HG03045 (cell line): Measurements from ENCODE around the gene KRT76.
"Not testable (repeated sequence)": the region's sequence is repeated elsewhere in the genome, so short reads cannot be mapped to it uniquely, and the experiment has no call there.

ENCODE experiments used
- ATAC-seq: cut with Tn5 transposase; IDR thresholded peaks from one replicate; pipeline ENCODE4 v1.9.1; 2021; ENCODE audit warnings: mild to moderate bottlenecking, moderate library complexity; ENCODE audit not compliant: unreplicated experiment

The KRT76 gene

GRCh38 chr12:52765702-52766101 lies 11.4 kb downstream of the KRT76 start:
- ATAC-seq, result no peak

- no peak for ATAC-seq
These were observed 13.2 kb downstream of the KRT76 start for GRCh38 chr12:52763991-52764390.

- ATAC-seq, result no peak
These were observed 14.0 kb downstream of the KRT76 start for GRCh38 chr12:52763036-52763659.

- no peak for ATAC-seq
These were observed 15.3 kb downstream of the KRT76 start for GRCh38 chr12:52761802-52762201.

DNA sequence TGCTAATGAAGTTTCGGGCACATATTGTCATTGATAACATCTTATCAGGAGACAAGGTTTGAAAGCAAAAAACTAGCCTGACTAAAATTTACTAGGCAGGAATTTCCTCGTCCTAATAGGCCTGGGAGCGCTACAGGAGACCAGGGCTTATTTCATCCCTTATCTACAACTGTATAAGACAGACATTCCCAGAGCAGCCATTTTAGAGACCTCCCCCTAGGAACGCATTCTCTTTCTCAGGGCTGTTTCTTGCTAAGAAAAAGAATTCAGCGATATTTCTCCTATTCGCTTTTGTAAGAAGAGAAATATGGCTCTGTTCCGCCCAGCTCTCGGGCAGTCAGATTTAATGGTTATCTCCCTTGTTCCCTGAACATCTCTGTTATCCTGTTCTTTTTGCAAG lies 15.9 kb downstream of the KRT76 start:
- ATAC-seq, result not testable (repeated sequence)

DNA sequence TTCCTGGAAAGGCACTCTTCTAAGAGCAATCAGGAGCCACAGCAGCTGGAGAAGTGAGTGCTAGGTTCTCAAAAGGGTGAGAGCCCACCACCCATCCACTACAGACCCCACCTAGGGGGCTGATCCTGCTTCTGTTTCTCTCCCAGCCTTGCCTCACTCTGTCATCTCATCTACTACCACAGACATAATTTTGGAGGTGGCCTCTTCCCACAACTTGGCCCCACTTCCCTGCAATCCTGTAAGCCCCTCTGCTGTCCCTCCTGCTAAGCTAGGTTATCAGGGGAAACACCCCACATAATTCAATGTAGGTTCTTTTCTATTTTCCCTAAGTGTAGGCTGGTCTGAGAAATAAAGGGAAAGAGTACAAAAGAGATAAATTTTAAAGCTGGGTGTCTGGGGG lies 16.5 kb downstream of the KRT76 start:
- ATAC-seq, result no peak

DNA sequence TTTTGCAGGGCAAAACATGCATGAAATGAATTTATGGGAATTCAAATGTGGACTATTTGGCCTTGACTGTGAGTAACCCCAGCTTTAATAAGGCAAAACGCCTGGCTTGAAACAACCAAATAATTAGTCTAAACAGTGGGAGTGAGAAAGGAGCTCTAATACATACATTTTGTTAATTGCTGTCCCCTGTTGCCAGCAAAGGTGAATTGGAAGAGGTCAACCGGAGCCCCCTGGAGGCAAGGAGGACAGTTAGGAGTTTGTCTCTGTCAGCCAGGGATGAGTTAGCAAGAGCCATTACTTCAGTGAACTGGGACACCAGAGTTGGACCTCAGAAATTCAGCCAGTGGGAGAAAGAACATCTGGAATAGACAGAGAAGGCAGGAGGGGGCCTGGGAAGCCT lies 17.4 kb downstream of the KRT76 start:
- ATAC-seq, result no peak

- ATAC-seq, result no peak
These were observed 17.9 kb downstream of the KRT76 start for GRCh38 chr12:52759218-52759617.

DNA sequence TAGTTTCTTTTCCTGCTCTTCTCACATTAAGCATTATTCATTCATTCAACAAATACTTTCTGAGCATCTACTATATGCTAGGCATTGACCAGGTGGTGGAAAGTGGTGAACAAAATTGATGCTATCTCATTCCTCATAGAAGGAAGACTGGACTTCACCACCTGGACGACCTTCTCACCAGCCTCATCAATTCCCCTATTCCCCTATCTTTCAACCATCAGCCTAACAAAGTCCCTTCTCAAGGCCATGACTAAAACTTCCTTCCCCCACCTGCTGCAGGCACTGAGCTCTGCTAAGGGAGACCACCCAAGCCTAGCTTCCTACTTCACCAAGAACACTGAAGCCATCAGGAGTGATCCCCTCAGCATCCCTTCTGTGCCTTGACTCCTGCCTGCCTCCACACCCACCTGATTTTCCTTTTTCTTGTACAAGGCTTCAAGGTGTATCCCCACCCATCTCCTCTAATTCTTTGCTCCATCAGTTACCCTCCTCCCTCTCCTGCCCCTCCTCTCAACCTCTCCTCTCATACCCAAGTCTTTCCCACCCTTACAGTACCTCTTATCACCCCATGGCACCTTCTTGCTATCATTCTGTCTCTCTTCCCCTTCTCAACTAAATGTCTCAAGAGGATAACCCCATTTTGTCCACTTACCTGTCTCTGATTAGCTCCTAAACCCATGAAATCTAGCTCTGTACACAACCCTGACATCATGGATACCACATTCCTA lies 19.5 kb downstream of the KRT76 start:
- no peak for ATAC-seq

DNA sequence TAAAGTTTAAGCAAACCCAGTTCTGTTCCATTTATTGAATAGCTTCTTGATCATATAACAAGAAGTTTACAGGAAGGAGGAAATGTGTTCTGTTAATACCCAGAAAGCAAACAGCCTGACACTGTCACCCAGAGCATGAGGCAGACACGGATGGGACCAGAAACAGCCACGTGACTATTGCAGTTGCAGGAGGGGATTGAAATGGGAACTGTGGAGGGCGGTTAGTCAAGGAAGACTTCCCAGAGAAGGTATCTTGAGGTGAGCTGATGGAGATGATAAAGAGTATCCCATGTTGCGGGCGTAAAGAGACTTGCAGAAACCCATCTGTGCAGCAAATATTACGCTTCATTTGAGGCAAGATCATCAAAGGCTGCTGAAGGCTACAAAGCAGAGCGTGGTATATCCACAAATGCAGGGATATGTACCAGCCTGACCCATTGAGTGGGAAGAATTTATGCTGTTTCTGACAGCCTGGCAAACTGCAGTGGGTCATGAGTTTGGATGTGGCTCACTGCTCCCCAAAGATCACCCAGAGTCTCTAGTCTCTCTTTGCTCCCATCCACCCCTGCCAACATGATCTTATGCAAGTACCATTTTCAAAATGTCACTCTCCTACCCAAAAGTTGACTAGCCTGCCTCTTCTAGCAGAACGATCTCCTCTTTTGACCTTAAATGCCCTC lies 20.7 kb downstream of the KRT76 start:
- ATAC-seq, result no peak

GRCh38 chr12:52755533-52755932 lies 21.6 kb downstream of the KRT76 start:
- no peak for ATAC-seq

GRCh38 chr12:52754135-52754534 lies 23.0 kb downstream of the KRT76 start:
- no peak for ATAC-seq

DNA sequence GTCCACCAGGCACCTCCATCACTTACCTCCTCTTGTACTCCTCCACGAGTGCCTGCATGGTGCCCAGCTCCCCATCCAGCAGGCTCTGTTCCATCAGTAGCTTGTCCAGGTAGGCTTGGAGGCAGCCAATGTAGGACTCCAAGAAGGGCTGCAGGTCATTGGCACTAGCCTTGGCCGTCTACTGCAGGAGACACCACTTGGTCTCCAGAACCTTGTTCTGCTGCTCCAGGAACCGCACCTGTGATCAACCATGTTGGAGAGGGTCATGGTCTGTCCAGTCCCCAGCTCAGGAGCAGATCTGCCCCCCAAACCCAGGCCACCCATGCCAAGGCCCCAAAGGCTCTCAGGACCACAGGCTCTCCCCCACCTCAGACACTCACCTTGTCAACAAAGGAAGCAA lies 23.9 kb downstream of the KRT76 start:
- ATAC-seq, result no peak

GRCh38 chr12:52752516-52752915 lies 24.6 kb downstream of the KRT76 start:
- no peak for ATAC-seq

DNA sequence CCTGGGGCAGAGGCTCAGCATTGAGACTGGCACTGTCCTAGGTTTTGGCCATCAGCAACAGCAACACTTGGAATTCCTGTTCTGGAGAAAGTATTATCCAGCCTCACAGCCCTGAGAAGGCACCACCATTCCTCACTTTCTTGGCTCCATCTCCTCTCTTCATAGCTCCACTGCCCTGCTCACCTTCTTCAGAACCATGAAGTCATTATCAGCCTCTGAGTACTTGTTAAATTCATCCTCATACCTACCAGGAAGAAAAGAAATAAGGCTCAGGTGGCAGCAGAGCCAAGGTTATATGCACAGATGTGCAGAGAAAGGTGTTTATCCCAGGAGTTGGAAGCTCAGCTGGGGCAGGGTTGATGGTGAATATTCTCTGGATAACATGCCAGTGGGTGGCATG lies 25.4 kb downstream of the KRT76 start:
- ATAC-seq, result no peak

DNA sequence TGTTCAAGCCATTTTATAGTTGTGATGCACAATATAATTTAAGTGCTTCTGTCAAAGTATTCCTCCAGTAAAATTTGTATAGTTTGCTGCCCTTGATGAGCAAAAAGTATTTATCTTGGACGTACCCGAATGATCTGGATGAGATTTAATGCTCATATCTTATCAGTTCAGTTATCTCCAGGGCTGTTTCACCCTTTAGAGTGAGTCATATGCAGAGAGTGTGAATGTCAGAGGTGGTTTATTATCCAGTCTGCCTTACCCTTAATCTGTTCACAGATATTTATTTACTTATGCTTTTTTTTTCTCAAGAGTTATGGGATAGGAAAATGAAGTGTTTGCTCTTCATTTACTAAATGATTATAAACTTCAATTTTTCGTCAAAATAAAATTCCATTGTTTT lies 26.6 kb downstream of the KRT76 start:
- not testable (repeated sequence) for ATAC-seq

DNA sequence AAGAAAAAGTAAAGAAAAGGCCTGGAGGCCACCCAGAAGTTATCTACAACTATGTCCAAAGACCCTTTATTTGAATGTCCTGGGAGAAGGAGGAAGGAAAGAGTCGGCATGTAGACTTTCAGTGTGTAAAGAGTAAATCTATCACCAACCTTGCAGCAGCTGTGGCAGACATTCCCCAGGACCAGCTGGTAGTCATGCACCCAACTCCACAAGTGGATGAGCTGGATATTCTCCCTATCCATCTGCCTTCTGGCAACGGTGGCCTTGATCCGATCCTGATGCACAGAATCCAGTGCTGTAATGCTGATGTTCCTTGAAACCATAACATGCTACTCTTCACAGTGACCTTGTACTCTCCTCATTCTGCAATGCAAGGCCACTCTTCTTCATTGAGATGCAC lies 27.3 kb downstream of the KRT76 start:
- ATAC-seq, result no peak

- no peak for ATAC-seq
These were observed 28.6 kb downstream of the KRT76 start for GRCh38 chr12:52748578-52748977.

- no peak for ATAC-seq
These were observed 31.6 kb downstream of the KRT76 start for GRCh38 chr12:52745554-52745953.

DNA sequence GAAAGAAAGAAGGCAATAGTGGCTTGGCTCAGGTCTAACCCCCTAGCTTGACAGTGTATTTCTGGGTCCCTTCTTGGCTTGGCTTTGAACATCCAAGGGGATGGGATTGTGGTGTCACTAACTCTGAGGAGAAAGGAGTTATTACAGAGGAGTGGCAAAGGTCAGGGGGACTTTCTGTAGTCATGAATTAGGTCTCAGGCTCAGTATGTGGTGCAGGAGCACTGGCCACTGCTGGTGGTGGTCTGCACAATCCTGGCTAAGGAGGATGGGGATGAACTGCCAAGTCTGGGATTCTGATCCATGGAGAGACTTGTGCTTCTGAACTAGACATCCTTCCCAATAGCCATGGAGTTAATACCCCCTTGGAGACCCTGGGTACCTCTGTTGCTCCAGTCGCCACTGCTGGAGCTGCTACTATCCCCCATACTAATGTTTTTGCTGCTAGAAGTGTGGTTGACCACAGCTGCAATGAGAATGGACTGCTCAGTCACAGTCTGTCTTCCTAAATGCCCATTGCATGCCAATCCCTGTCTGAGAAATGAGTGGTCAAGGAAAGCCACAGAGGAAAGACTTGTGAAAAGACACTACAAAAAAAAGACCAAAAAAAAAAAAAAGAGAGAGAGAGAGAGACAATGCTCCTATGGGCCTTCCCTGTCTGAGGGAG lies 32.5 kb downstream of the KRT76 start:
- ATAC-seq, result no peak

DNA sequence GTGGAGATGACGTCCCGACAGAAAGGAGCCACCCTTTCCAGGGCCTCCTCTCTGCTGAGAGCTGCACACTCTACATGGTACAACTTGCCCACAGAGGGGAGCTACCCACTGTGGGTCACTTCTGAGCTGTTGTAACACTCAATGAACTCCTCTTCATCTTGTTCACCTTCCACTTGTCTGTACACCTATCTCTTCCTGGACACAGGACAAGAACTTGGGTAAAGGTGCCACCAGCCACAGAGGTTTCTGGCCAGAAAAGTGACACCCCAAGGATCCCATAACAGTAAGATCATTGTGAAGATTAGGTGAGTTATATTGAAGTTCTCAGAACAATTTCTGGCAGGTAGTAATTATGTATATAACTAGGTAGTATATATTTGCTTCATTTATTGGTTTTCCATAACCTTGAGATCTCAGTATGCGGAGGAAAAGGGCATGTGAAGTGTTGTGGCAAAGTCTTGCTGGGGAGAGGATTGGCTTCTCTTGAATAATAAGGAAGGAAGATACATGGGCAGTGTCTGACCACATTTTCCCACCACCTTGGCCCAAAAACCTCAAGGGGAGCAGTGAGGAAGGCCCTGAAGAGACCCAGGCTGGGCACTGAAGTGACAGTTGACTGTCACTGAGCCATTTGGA lies 34.2 kb downstream of the KRT76 start:
- ATAC-seq, result no peak
